GM12873 (cell line): Measurements from ENCODE around the gene ABHD4.

Experiments
- TF ChIP-seq, protein P1 (sequence below): IDR thresholded peaks from 2 replicates; pipeline ENCODE4 v1.5.1; 2012; ENCODE audit warnings: low read depth, mild to moderate bottlenecking, moderate library complexity, low read length, control low read depth; ENCODE audit not compliant: insufficient read depth; ENCODE audit errors: missing control alignments

The ABHD4 gene

GRCh38 chr14:22558221-22558913, 39.7 kb upstream of the ABHD4 start:
- TF ChIP-seq, protein P1, sequence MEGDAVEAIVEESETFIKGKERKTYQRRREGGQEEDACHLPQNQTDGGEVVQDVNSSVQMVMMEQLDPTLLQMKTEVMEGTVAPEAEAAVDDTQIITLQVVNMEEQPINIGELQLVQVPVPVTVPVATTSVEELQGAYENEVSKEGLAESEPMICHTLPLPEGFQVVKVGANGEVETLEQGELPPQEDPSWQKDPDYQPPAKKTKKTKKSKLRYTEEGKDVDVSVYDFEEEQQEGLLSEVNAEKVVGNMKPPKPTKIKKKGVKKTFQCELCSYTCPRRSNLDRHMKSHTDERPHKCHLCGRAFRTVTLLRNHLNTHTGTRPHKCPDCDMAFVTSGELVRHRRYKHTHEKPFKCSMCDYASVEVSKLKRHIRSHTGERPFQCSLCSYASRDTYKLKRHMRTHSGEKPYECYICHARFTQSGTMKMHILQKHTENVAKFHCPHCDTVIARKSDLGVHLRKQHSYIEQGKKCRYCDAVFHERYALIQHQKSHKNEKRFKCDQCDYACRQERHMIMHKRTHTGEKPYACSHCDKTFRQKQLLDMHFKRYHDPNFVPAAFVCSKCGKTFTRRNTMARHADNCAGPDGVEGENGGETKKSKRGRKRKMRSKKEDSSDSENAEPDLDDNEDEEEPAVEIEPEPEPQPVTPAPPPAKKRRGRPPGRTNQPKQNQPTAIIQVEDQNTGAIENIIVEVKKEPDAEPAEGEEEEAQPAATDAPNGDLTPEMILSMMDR = peak; percentile 31

GRCh38 chr14:22559041-22559440, 39.1 kb upstream of the ABHD4 start:
- TF ChIP-seq, protein P1 = no peak

- TF ChIP-seq, protein P1 = no peak
Observed at GRCh38 chr14:22560662-22561365, 37.3 kb upstream of the ABHD4 start.

GRCh38 chr14:22561366-22561660, 36.8 kb upstream of the ABHD4 start:
- TF ChIP-seq, protein P1 = no peak

DNA sequence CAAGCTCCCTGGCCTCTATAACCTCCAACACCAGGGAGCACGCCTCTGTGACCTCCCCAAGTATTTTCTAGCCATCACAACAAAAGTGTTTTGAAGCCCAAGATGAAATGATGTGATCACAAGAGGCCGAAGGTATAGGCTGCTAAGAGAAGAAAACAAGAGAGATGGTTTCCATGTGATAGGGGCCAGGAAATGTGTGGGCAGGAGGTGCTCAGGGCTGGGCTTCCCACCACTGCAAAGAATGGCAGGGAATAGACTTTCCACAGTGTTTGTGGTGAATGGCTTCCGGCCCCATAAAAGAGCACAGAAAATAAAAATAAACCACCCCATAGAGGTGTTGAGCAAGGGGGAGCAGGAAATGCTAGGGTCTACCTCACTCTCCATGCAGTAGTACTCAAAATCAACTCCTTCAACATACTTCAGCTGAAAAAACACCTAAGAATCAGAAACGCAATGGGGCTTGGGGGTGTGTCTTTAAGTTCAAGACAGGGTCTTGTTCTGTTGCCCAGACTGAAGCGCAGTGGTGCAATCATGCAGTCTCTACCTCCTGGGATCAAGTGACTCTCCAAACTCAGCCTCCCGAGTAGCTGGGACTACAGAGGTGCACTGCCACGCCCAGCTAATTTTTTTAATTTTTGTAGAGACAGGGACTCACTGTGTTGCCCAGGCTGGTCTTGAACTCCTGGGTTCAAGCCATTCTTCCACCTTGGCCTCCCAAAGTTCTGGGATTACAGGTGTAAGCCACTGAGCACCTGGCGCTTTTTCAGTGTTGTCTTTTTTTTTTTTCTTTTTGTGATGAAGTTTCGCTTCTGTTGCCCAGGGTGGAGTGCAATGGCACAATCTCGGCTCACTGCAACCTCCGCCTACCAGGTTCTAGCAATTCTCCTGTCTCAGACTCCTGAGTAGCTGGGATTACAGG, 36.2 kb upstream of the ABHD4 start:
- TF ChIP-seq, protein P1 = no peak

DNA sequence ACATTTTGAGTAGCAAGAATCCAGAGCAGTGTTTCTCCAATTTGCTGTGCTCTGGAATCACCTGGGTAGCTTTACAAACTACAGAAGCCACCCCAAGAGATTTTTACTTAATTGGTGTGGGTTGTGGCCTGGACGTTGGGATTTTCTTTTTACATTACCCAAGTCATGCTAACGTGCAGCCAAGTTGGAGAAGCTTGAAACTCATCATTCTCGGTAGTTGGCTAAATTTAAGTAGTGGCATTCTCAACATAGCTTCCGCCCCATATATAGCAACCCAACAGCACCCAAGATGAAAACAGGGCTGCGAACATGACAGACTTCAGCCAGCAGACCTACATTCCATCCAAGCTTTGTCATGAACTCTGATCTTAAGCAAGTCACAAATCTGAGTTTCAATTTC, 34.1 kb upstream of the ABHD4 start:
- TF ChIP-seq, protein P1 = no peak

- TF ChIP-seq, protein P1 = no peak
Observed at GRCh38 chr14:22564463-22564862, 33.6 kb upstream of the ABHD4 start.
